IPS DF 4.7 (cell line): ENCODE data around the gene BID.

Experiments used
- DNase-seq: peaks from one replicate; pipeline ENCODE4 v3.0.0-alpha.2; 2013; ENCODE audit warnings: low spot score; ENCODE audit errors: extremely low read depth

BID gene

DNA sequence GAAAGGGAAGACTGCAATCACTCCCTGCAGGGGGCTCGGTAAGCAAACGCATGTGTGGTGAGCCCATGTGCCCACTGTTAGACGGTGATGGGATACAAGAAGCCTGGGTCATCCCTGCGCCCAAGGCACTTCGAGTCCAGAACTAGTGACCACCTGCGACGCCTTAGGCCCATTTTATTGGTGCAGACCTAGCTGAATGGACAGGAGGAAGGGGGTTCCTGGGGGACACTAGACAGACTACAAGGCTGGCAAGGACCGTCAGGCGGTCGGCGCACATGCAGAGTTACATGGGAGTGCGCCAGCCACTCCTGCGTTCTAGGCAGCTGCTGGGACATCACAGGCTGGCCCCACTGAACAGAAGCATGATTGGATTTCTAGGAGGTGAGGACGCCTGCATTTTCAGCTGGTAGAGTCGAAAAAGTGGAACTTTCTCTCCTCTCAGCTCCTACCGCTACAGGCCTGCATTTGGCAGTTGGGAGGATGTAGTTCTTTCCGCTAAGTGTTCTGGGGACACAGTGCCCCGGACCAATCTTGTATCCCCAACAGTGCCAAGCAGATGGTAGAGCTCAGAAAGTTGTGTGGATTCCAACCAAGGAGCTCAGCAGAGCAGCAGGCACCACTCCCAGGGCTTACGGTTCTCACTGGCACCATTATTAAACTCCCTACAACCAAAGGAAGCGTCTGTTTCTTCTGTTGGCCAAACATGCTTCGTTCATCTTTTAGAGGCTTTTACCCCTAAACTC is 35.7 kb downstream of the BID start:
- no peak for DNase-seq

DNA sequence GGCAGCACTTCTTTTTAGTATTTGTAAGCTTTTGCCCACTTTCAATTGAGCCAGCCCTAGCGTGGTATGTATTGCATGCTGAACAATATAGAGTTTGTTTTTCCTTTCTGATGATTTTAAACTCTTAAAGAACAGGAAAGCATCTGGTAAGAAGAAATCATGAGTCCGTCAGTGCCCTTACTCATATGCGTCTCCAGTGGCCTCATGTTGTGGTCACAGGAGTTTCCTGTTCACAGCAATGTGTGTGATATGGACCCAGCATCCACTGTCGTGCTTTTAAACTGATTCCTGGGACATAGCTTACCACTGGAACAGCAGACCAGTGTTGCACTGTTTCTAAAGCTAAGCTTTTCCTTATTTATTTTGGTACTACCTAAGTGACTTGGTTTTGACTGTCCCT is 40.1 kb downstream of the BID start:
- DNase-seq = no peak

DNA sequence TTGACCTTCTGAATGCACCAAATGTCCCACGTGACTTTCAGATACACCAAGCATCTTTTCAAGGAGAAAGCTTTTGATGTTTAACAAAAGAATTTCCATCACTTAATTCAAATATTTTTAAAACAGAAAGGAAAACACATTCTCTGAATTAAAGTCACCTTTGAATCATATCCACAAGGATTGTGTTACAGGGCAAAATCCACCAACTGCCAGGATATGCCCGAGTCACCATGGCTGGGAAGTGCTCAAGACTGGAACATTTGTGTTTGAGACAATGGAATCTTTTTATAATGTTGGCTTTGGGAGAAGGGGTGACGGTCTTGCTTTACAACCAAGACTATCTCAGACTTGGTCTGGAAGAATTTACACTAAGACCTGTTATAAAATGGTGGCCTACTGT is 40.8 kb downstream of the BID start:
- DNase-seq = no peak

DNA sequence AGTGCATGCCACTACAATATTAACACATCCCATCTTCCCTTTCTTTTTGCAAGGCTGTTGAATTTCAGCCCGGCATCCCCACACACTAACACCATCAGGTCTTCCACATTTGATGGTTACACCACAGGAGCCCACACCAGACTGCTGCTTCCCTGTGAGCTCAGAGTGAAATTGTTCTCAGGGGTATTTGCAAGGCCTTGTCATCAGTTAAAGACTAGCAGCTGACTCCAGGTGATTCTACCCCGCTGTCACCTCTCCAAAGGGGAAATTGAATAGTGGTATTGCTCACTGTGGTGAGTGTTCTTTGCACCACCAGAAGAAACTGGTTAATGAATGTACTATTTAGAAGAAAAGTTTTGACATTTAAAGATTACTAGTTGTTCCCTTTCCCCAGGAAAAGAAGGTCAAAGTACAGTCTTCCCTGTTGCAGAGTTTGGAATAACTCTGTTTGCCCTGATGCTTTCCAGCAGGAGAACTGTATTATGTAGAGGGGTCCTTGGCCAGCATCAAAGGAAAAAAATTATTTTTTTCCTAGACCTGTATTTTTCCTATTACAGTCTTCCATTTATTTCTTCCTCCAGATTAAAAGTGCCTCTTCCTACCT is 41.9 kb downstream of the BID start:
- DNase-seq = no peak

GRCh38 chr22:17729561-17729960 is 44.7 kb downstream of the BID start:
- DNase-seq = no peak

DNA sequence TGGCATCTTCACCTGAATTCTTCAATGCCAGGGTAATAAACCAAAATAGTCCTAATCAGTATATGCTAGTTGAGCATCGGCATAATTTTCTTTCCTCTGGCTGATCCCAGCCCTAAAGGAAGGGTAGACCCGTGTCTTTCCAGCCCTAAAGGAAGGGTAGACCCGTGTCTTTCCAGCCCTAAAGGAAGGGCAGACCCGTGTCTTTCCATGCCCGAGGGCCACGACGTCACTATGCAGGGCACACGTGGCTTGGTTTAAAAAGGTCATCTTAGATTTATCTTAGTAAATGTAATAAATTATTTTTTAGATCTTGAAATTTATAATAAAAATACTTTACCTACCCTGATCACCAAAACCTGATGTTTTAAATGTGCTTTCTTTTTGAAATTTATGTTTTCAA is 45.5 kb downstream of the BID start:
- no peak for DNase-seq

DNA sequence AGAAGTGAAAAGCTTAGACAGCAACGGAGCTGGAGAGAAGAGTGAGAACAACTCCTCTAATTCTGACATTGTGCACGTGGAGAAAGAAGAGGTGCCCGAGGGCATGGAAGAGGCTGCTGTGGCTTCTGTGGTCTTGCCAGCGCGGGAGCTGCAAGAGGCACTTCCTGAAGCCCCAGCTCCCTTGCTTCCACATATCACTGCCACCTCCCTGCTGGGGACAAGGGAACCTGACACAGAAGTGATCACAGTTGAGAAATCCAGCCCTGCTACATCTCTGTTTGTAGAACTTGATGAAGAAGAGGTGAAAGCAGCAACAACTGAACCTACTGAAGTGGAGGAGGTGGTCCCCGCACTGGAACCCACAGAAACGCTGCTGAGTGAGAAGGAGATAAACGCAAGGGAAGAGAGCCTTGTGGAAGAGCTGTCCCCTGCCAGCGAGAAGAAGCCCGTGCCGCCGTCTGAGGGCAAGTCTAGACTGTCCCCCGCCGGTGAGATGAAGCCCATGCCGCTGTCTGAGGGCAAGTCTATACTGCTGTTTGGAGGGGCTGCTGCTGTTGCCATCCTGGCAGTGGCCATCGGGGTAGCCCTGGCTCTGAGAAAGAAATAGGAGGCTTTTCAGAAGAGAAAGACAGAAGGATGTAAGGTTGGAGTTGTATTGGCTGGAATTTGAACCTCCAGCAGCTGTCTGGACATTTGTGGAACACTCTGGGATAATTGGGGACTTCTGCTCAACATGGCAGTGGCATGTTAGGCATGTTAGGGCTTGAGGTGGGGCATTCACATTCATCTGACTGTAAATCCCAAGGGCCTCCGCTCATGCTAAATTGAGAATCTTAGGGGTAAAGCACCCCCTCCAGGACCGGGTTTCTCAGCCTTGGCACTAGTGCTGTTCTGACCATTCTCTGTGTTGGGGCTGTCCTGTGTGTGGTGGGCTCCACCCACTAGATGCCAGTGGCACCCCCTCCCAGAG is 47.1 kb downstream of the BID start:
- no peak for DNase-seq

DNA sequence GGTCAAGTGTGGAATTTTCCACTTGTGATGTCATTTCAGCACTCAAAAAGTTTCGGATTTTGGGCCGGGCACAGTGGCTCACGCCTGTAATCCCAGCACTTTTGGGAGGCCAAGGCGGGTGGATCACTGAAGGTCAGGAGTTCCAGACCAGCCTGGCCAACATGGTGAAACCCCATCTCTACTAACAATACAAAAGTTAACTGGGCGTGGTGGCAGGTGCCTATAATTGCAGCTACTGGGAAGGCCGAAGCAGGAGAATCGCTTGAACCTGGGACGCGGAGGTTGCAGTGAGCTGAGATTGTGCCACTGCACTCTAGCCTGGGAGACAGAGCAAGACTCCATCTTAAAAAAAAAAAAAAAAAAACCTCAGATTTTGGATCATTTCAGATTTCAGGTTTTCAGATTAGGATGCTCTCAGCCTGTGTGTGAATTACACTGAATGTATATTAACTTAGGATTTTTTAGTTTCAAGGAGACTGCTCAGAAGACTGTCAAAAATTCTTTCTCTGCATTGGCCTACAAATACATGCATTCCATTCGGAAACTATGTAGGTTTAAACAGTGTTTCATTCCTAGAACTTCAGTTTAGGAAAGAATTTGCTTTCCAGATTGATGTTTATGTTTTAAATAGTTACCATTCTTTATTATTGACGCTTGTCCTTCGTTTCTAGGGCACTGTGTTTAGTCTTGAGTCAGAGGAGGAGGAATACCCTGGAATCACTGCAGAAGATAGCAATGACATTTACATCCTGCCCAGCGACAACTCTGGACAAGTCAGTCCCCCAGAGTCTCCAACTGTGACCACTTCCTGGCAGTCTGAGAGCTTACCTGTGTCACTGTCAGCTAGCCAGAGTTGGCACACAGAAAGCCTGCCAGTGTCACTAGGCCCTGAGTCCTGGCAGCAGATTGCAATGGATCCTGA is 48.0 kb downstream of the BID start:
- no peak for DNase-seq

DNA sequence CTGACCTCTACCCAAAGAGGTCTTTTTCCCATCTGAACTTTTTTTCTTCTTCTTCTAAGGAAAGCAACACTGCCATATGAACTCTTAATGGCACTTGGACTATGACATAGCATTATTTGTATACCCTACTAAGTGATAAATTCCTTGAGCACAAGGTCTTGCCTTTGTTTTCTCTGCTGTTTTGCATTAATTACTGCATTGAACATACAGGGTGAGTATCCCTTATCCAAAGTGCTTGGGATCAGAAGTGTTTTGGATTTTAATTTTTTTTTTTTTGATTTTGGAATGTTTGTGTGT is 48.8 kb downstream of the BID start:
- no peak for DNase-seq

GRCh38 chr22:17724678-17725499 is 49.4 kb downstream of the BID start:
- DNase-seq = no peak

GRCh38 chr22:17724241-17724640 is 50.0 kb downstream of the BID start:
- DNase-seq = no peak

DNA sequence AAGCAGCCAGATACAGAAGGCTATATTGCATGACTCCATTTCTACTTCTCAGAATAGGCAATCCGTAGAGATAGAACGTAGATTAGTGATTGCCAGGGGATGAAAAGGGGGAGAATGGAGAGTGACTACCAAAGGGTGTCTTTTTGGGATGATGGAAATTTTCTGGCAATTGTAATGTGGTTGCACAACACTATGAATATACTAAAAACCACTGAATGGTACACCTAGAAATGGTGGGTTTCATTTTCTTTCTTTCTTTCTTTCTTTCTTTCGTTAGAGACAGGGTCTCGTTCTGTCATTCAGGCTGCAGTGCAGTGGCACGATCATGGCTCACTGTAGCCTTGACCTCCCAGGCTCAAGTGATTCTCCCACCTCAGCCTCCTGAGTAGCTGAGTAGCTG is 54.4 kb downstream of the BID start:
- DNase-seq = no peak

- no peak for DNase-seq
These were observed 56.6 kb downstream of the BID start for GRCh38 chr22:17717708-17718107.

- no peak for DNase-seq
These were observed 57.7 kb downstream of the BID start for GRCh38 chr22:17716529-17716928.

GRCh38 chr22:17712441-17712840 is 61.8 kb downstream of the BID start:
- DNase-seq = no peak

- DNase-seq = no peak
These were observed 64.2 kb downstream of the BID start for GRCh38 chr22:17710023-17710422.

GRCh38 chr22:17707526-17707925 is 66.7 kb downstream of the BID start:
- DNase-seq = no peak

DNA sequence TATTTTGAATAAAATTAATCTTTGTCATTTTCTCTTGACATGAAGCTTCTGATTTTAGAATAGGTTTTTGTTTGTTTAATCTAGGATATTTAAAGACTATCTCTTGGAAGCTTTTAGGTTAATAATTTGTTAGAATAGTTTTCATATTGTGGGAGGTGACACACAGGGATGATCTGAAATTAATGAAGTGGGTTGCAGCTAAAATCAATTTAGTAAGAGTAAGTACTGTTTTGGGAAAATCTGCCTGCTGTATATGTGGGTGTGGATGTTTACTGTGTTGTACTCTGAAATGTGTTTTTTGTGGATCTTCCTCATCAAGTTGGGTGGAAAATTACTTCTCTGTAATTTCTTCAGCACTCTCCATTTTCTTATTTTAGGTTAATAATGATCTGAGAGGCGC is 67.3 kb downstream of the BID start:
- DNase-seq = no peak

DNA sequence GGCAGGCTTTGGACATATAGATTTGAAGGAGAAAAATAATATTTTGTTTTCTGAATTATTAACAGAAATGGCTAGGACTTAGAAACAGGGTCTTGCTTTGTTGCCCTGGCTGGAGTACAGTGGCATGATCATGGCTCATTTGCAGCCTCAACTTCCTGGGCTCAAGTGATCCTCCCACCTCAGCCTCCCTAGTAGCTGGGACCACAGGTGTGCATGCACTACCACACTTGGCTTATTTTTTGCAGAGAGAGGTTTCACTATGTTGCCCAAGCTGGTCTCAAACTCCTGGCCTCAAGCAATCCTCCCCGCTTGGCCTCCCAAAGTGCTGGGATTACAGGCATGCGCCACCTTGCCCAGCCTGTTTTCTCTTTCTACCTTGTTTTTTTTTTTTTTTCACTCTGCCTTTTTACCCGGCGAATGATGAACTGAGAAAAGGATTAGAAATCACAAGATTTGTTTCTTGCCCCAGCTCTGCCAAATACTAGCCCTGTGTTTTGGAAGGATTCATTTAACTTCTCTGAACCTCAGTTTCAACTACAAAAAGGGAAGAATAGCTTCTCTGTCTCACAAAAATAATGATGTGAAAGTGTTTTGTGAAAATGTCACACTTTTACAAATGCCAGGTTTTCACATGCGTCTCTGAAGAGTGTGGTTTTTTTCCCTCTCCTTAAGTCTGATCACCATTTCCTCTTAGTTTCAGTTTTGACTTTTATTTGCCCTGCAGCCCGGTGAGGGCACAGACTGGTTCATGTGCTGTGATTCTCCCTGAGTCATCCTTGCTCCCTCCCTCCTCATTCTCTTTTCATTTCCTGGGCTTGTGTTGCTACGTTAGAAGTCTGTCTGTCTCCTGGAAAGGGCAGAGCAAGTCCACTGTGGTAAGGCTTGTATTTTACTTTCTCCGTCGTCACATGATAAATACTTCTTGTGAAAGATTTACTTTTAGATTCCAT is 68.0 kb downstream of the BID start:
- peak; percentile 9 for DNase-seq
